Upper lobe of left lung (tissue), 4 donors: ENCODE results near the gene ARHGAP21.

Experiments used
- CTCF ChIP-seq, 6 experiments: fragments of 450-650 bp in 4 of 6; fragments of 200-600 bp in 2 of 6; sonication (generic) in 2 of 6; IDR thresholded peaks; one replicate each; pipeline ENCODE4 v1.5.1; 2016 to 2019; ENCODE audit warnings: antibody characterized with exemption in 6 of 6
- POLR2AphosphoS5 ChIP-seq, 2 donors: sonication (generic); formaldehyde crosslinking; IDR thresholded peaks; one replicate each; pipeline ENCODE4 v1.5.1; 2017; ENCODE audit warnings: antibody characterized with exemption in 2 of 2

DNA sequence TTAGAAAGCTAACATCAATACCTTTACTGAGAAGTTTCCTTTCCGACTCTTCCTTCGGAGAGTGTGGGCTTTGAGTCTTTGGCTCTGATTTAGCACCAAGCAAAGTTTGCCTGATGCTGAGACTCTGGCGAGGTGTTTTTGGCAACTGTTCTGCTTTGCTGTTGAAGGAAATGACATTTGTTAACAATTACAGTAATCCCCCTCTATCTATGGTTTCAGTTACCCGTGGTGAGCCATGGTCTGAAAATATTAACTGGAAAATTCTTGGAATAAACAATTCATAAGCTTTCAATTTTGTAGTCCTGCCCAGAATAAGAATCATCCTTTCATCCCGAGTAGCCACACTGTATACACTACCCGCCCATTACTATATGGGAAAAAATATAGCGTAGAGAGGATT, 126.3 kb downstream of the ARHGAP21 start:
- TF ChIP-seq CTCF (IDR thresholded peaks at IDR 0.05) (no peak), POLR2AphosphoS5 (IDR thresholded peaks at IDR 0.05) (no peak)
